Stimulated activated CD4-positive, alpha-beta T cell treated with anti-CD3 and anti-CD28 coated beads, TNF-alpha, amount 100 ng/mL, for 24 hours (primary cell): Measurements from ENCODE around the gene CAV3.

Source experiments
- DNase-seq, 3 experiments: peaks; one replicate each; pipeline ENCODE4 v3.0.0-alpha.2; 2020; ENCODE audit warnings: low read depth in 3 of 3

The CAV3 gene

DNA sequence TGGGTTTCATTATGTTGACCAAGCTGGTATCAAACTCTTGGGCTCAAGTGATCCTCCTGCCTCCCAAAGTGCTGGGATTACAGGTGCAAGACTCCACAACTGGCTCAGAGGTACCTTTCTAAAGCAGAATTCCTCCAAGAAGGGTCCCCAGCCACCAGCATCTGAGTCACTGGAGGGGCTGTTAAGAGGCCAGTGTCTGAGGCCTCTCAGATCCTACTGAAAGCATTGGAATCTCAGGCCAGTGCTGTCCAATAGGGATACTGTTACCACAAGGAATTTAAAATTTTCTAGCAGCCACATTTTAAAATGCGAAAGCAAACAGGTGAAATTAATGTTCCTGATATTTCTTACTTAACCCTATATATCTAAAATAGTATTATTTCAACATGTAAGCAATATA lies 1.3 kb downstream of the CAV3 start:
- no peak for DNase-seq

GRCh38 chr3:8736436-8736835 lies 2.8 kb downstream of the CAV3 start:
- no peak for DNase-seq

DNA sequence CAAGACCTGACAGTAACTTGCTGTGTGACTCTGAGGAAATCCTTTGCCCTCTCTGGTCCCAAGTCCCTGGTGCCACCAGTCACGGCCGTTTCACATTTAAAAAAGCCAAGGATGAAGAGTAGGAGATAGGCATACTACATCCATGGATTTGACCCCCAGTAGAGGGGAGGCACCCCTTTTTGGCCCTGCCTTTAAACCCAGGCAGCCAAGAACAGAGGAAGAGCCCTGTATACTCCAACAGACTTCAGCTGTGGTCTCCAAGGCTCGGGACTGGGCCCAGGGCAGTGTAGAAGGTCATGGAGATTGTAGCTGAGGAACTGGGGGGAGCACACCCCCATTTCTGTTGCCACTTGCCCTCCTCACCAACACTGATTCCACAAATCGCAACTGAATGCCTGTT lies 3.7 kb downstream of the CAV3 start:
- no peak for DNase-seq

GRCh38 chr3:8737823-8738222 lies 4.2 kb downstream of the CAV3 start:
- DNase-seq, result no peak

DNA sequence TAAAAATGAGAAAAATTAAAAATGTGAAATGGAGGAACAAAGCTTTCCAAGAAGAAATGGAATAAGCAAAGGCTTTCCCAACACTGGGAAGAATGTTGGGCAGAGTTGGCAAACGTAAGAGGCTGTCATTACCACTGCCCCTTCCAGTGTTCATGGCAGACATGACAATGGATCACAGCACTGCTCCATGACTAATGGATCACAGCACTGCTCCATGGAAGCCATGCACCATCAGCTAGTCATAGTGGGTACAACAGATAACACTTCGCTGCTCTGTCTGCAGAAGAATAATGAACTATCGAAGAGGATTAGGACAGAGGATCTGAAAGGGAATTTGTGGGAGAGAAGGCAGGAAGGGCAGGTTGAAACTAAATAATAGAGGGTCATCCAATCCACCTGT lies 5.0 kb downstream of the CAV3 start:
- DNase-seq, result no peak

- no peak for DNase-seq
These were observed 6.3 kb downstream of the CAV3 start for GRCh38 chr3:8739757-8740504.

- DNase-seq, result no peak
These were observed 8.1 kb downstream of the CAV3 start for GRCh38 chr3:8741581-8742261.

DNA sequence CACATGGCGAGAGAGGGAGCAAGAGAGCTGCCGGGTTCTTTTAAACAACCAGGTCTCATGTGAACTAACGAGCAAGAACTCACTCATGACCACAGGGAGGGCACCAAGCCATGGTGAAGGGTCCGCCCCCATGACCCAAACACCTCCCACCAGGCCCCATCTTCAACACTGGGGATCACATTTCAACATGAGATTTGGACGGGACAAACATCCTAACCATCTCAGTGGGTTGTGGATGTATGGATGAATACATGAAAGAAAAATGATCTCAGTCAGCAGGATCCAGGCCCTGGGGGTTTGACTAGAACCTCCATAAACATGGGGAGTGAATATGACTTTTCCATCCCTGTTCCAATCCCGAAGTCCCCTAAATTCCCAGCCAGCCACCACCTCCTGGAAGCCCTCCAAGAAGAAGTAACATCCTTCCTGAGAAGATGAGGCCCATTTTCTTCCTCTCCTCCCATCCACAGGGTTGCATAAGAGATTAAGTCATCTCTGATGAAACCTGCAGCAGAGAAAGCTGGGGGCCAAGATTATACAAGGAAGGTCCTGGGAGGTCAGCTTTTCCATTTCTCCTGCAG lies 9.5 kb downstream of the CAV3 start:
- DNase-seq, result no peak

GRCh38 chr3:8743911-8744310 lies 10.3 kb downstream of the CAV3 start:
- no peak for DNase-seq

- no peak for DNase-seq
These were observed 12.2 kb downstream of the CAV3 start for GRCh38 chr3:8745619-8746370.

GRCh38 chr3:8746780-8747345 lies 13.3 kb downstream of the CAV3 start:
- no peak for DNase-seq

- no peak for DNase-seq
These were observed 15.7 kb downstream of the CAV3 start for GRCh38 chr3:8749316-8749715.

DNA sequence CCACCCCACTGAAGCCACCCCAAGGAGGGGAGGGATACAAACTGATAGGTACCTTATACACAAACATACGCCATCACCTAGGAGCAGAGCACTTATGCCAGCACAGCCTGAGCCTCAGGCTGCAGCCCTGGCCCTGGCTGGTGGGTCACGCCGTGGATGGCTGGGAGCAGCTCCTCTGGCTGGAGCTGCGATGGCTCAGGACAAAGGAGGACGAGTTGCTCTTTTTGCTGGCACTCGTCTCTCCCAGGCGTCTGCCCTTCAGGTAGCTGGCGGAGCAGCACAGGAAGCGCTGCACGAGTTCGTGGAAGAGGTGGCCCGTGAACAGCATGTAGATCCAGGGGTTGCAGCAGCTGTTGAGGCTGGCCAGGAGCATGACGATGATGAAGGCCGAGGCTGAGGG lies 19.2 kb downstream of the CAV3 start:
- DNase-seq, result no peak

DNA sequence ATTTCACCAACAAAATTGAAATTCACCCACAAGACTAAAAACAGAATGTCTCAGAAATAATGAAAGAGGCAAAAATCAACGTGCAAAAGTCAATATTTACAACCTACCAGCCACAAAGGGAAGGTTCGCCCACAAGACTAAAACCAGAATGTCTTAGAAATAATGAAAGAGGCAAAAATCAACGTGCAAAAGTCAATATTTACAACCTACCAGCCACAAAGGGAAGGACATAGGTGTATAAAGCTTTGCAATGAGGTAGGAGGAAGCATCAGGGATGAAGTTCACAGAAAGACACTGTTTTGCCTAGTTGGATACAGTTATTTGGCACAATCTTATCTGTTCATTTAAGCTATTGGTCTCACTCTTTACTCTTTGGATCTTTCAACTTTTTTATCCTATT lies 21.5 kb downstream of the CAV3 start:
- no peak for DNase-seq

GRCh38 chr3:8755564-8756237 lies 22.1 kb downstream of the CAV3 start:
- DNase-seq, result no peak

GRCh38 chr3:8756671-8757070 lies 23.1 kb downstream of the CAV3 start:
- DNase-seq, result no peak

GRCh38 chr3:8757551-8758518 lies 24.2 kb downstream of the CAV3 start:
- DNase-seq, result no peak

- DNase-seq, result no peak
These were observed 25.6 kb downstream of the CAV3 start for GRCh38 chr3:8759038-8759707.

DNA sequence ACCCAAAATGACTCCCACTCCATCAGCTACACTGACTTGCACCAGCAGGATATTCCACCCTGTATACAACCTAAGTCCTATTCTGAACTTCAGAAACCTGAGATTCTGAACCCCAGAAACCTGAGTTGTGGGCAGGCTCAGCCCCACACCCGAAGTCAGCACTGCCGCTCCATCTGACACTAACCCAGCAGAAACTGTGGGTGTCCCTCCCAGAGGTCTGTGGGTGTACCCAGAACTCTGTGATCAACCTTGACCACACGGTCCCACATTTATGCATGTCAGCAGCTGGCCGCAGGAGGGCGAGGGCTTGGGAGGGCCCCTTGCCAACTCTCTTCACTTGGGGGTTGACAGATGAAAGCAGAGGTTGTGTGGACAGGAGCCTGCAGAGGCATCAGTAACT lies 26.5 kb downstream of the CAV3 start:
- no peak for DNase-seq

- no peak for DNase-seq
These were observed 26.9 kb downstream of the CAV3 start for GRCh38 chr3:8760506-8760905.
